GM12878 (cell line): Measurements from ENCODE around the gene HOXB1. TPM values are rescaled to one million over a fixed set of nuclear protein-coding genes. Genes with fewer than 3 reads are reported as not detected.

ENCODE experiments used
- ATAC-seq: fragments of 200-7000 bp; cut with Tn5 transposase; 3 replicates; pipeline ENCODE4 v1.9.1; 2020; ENCODE audit warnings: mild to moderate bottlenecking, moderate library complexity
- BruUV-seq: library from RNA; stranded (reverse); fragments of 400-500 nt; replicated peaks from 2 replicates; lab custom pipeline; 2021; lab: Mats Ljungman, UMichigan
- CTCF ChIA-PET: fragments of 300-600 bp; sonication (Branson Sonifier 250); formaldehyde crosslinking; extraction: SDS; loops from one replicate; lab custom pipeline; 2021; ENCODE audit warnings: inconsistent platforms; lab: Yijun Ruan, JAX
- POLR2A ChIA-PET: fragments of 350-600 bp; formaldehyde crosslinking; extraction: SDS; loops from one replicate; lab custom pipeline; 2021; ENCODE audit warnings: inconsistent platforms; lab: Charles Lee
- RAD21 ChIA-PET: fragments of 300-600 bp; sonication (Branson Sonifier 250); formaldehyde crosslinking; loops from one replicate; lab custom pipeline; 2023; ENCODE audit warnings: antibody characterized with exemption; ENCODE audit not compliant: unreplicated experiment; lab: Charles Lee
- SMC1A ChIA-PET: fragments of 300-600 bp; sonication (Branson Sonifier 250); formaldehyde crosslinking; loops from one replicate; lab custom pipeline; 2023; ENCODE audit not compliant: unreplicated experiment, uncharacterized antibody; lab: Charles Lee
- DNase-seq: peaks from one replicate; pipeline ENCODE4 v3.0.0-alpha.2; 2011; ENCODE audit warnings: low read depth, low spot score
- FAIRE-seq: peaks from 3 replicates; lab custom pipeline; 2011; peaks lifted over from hg19 to GRCh38; lab: Jason Lieb, UNC
- H2AFZ ChIP-seq: 2 replicates; pipeline ENCODE4 v1.6.0; 2011; ENCODE audit warnings: low read depth, low read length, control low read depth; ENCODE audit not compliant: control insufficient read depth
- H3K27ac ChIP-seq: 2 replicates; pipeline ENCODE4 v1.5.1; 2011; ENCODE audit warnings: control low read depth; ENCODE audit not compliant: control insufficient read depth, insufficient read depth
- H3K27me3 ChIP-seq, 2 experiments: replicated peaks in 1 of 2; 2 replicates each; pipeline versions ENCODE4 v1.6.0 to v1.6.1; 2011; ENCODE audit warnings: low read length in 1 of 2; ENCODE audit not compliant: control insufficient read depth in 2 of 2, insufficient read depth in 2 of 2
- H3K36me3 ChIP-seq, 2 experiments: 2 replicates each; pipeline ENCODE4 v1.5.1; 2011; ENCODE audit warnings: low read length in 1 of 2; ENCODE audit not compliant: control insufficient read depth in 2 of 2, insufficient read depth in 2 of 2
- H3K4me1 ChIP-seq: 2 replicates; pipeline ENCODE4 v1.6.1; 2011; ENCODE audit warnings: mild to moderate bottlenecking, low read length, moderate library complexity, mixed read lengths; ENCODE audit not compliant: control insufficient read depth, insufficient read depth
- H3K4me2 ChIP-seq: 2 replicates; pipeline ENCODE4 v1.6.0; 2011; ENCODE audit warnings: control low read depth; ENCODE audit not compliant: control insufficient read depth, insufficient read depth
- H3K4me3 ChIP-seq: fragments of 200-600 bp; sonication (generic); 2 replicates; pipeline ENCODE4 v1.5.1; 2016
- H3K79me2 ChIP-seq: 2 replicates; pipeline ENCODE4 v1.6.0; 2011; ENCODE audit warnings: low read length; ENCODE audit not compliant: control insufficient read depth, insufficient read depth
- H3K9ac ChIP-seq: 2 replicates; pipeline ENCODE4 v1.8.0; 2011; ENCODE audit warnings: low read length, control low read depth, mixed read lengths; ENCODE audit not compliant: control insufficient read depth, insufficient read depth
- H3K9me3 ChIP-seq: replicated peaks from 3 replicates; pipeline ENCODE4 v1.5.1; 2011; ENCODE audit warnings: mild to moderate bottlenecking, low read length; ENCODE audit not compliant: control insufficient read depth, insufficient read depth
- H4K20me1 ChIP-seq: 2 replicates; pipeline ENCODE4 v1.6.0; 2011; ENCODE audit not compliant: control insufficient read depth, insufficient read depth
- BACH1 ChIP-seq: fragments of 450-650 bp; IDR thresholded peaks from 2 replicates; pipeline ENCODE4 v1.6.1; 2017; ENCODE audit warnings: mild to moderate bottlenecking, borderline replicate concordance
- BMI1 ChIP-seq: fragments of 450-650 bp; IDR thresholded peaks from 2 replicates; pipeline ENCODE4 v1.6.1; 2016; ENCODE audit warnings: mild to moderate bottlenecking, moderate library complexity, borderline replicate concordance
- CHD1 ChIP-seq: IDR thresholded peaks from 2 replicates; pipeline ENCODE4 v1.6.1; 2012; ENCODE audit warnings: low read depth, low read length, improper control_type of control experiment
- CHD2 ChIP-seq: IDR thresholded peaks from 2 replicates; pipeline ENCODE4 v1.6.1; 2011; ENCODE audit warnings: low read depth, low read length, improper control_type of control experiment, borderline replicate concordance
- ESRRA ChIP-seq: IDR thresholded peaks from 2 replicates; pipeline ENCODE4 v1.6.1; 2012; ENCODE audit warnings: mild to moderate bottlenecking, low read length, improper control_type of control experiment
- FOS ChIP-seq: IDR thresholded peaks from 3 replicates; pipeline ENCODE4 v1.6.1; 2011; ENCODE audit warnings: borderline replicate concordance; ENCODE audit not compliant: insufficient read length; ENCODE audit errors: extremely low read depth
- GABPA ChIP-seq: IDR thresholded peaks from 2 replicates; pipeline ENCODE4 v1.6.1; 2014; ENCODE audit warnings: antibody characterized with exemption, low read depth, mild to moderate bottlenecking, inconsistent platforms
- JUNB ChIP-seq: IDR thresholded peaks from 2 replicates; pipeline ENCODE4 v1.6.1; 2016; ENCODE audit warnings: antibody characterized with exemption, mild to moderate bottlenecking
- JUND ChIP-seq: IDR thresholded peaks from 2 replicates; pipeline ENCODE4 v1.6.1; 2012; ENCODE audit warnings: low read depth, mild to moderate bottlenecking, low read length, improper control_type of control experiment, moderate library complexity
- KAT2A ChIP-seq: conservative IDR thresholded peaks from 2 replicates; pipeline ENCODE4 v1.6.1; 2011; ENCODE audit warnings: low read depth, low read length; ENCODE audit not compliant: control insufficient read depth
- MTA3 ChIP-seq: IDR thresholded peaks from 2 replicates; pipeline ENCODE4 v1.6.1; 2012; ENCODE audit warnings: low read length, inconsistent platforms, borderline replicate concordance
- NRF1 ChIP-seq: conservative IDR thresholded peaks from 2 replicates; pipeline ENCODE4 v1.6.1; 2011; ENCODE audit warnings: mild to moderate bottlenecking, low read depth, low read length, improper control_type of control experiment
- POU2F2 ChIP-seq: IDR thresholded peaks from 3 replicates; pipeline ENCODE4 v1.6.1; 2011; ENCODE audit warnings: low read depth, mild to moderate bottlenecking, low read length, borderline replicate concordance
- RAD21 ChIP-seq: IDR thresholded peaks from 2 replicates; pipeline ENCODE4 v1.6.1; 2011; ENCODE audit warnings: mild to moderate bottlenecking, low read depth, low read length, moderate library complexity; ENCODE audit not compliant: insufficient read depth
- SREBF1 ChIP-seq: IDR thresholded peaks from 2 replicates; pipeline ENCODE4 v1.6.1; 2012; ENCODE audit warnings: mild to moderate bottlenecking, low read length
- SUZ12 ChIP-seq: fragments of 200-600 bp; sonication (generic); IDR thresholded peaks from one replicate; pipeline ENCODE4 v1.6.1; 2018; ENCODE audit warnings: antibody characterized with exemption, mild to moderate bottlenecking; ENCODE audit not compliant: unreplicated experiment
- TBL1XR1 ChIP-seq: IDR thresholded peaks from 2 replicates; pipeline ENCODE4 v1.6.1; 2012; ENCODE audit warnings: low read depth, low read length, improper control_type of control experiment
- WGBS: methylation state at CpG from one replicate; pipeline ENCODE4 v1.1.6; 2016; ENCODE audit warnings: low lambda C conversion rate; ENCODE audit not compliant: insufficient replicate concordance, insufficient coverage; ENCODE audit errors: missing lambda C conversion rate; 5-methylcytosine and 5-hydroxymethylcytosine counted together
- in situ Hi-C: fragments of 300-500 bp; cut with MboI; formaldehyde crosslinking; loops from 9 replicates; pipeline ENCODE4 v1.14.3; 2018; ENCODE audit warnings: mixed read lengths
- intact Hi-C: fragments of 100-400 bp; cut with micrococcal nuclease; formaldehyde crosslinking; loops from one replicate; pipeline ENCODE4 v1.14.2; 2022; ENCODE audit not compliant: unreplicated experiment
- polyA plus RNA-seq, 11 experiments: library from polyadenylated mRNA; depleted of rRNA in 4 of 11; unstranded in 6 of 11; stranded (reverse) in 5 of 11; fragments of >200 nt; fragmentation: Nextera tagmentation in 4 of 11; fragmentation: Illumina TruSeq in 1 of 11; extraction: Ambion mirVana in 4 of 11; extraction: Trizol in 1 of 11; gene quantifications; 1 replicate in 1 of 11; 2 replicates in 10 of 11; pipeline versions ENCODE4 v1.2.1 to v1.2.3, GENCODE V29; 2011 to 2016; ENCODE audit warnings: inconsistent platforms in 2 of 11, missing spikeins in 2 of 11, low read depth in 1 of 11
- total RNA-seq, 4 experiments: library from RNA; depleted of rRNA in 3 of 4; stranded (reverse); fragments of >200 nt in 3 of 4; fragmentation: Illumina TruSeq in 1 of 4; extraction: Trizol in 1 of 4; gene quantifications; 2 replicates each; pipeline versions ENCODE4 v1.2.1 to v1.2.3, GENCODE V29; 2013 to 2021

HOXB1 gene
- total and polyA plus RNA-seq, 10 of the 15 experiments (the other 5 are each of a cell fraction or from before 2014, with no cell fraction given), result not detected

GRCh38 chr17:48532261-48532660, 1.4 kb upstream of the HOXB1 start:
- H3K4me1 ChIP-seq, result no peaks in the 10 kb centered on the region
- H3K36me3 ChIP-seq, result no peaks in the 10 kb centered on the region
- ChIA-PET POLR2A (no interaction called here), RAD21 (no interaction called here), CTCF (interaction anchor here (1.0 to 1.3 kb wide), 2 partner anchors 10 to 39 kb away, joined by 3 to 6 read pairs; no protein-coding TSS in a partner anchor), SMC1A (interaction anchor here (1.2 to 1.4 kb wide), 2 partner anchors 9 to 25 kb away, joined by 4 to 5 read pairs; no protein-coding TSS in a partner anchor)
- H2AFZ ChIP-seq, result no peak overlapping the region
- no peak overlapping the region for H3K27ac ChIP-seq
- no peaks in the 10 kb centered on the region for H3K27me3 ChIP-seq
- no peaks in the 10 kb centered on the region for H4K20me1 ChIP-seq
- no peak overlapping the region for H3K4me3 ChIP-seq
- ATAC-seq (no peak), DNase-seq (no peak), FAIRE-seq (no peak)
- no peaks in the 10 kb centered on the region for H3K9me3 ChIP-seq
- in situ Hi-C loops, result no loop called here
- BruUV-seq, result no TSS peak
- TF ChIP-seq NRF1, result no peak
- intact Hi-C loops, result no loop called here
- H3K9ac ChIP-seq, result no peak overlapping the region
- WGBS, result 31% methylated on average over 8 of the region's 8 CpGs
- H3K4me2 ChIP-seq, result no peak overlapping the region
- H3K79me2 ChIP-seq, result no peaks in the 10 kb centered on the region

- no peak for DNase-seq
- intact Hi-C loops (no loop called here), in situ Hi-C loops (no loop called here)
- no peaks in the 10 kb centered on the region for H3K9me3 ChIP-seq
- FAIRE-seq, result no peak
- 78% methylated on average over 32 of the region's 37 CpGs for WGBS
- H2AFZ ChIP-seq, result no peak overlapping the region
- H3K4me3 ChIP-seq, result no peak overlapping the region
- no peaks in the 10 kb centered on the region for H3K4me1 ChIP-seq
- no peaks in the 10 kb centered on the region for H4K20me1 ChIP-seq
- no peaks in the 10 kb centered on the region for H3K27me3 ChIP-seq
- POLR2A ChIA-PET, result no interaction called here
- no peak for ATAC-seq
- no peaks in the 10 kb centered on the region for H3K36me3 ChIP-seq
- H3K27ac ChIP-seq, result no peak overlapping the region
- H3K79me2 ChIP-seq, result no peaks in the 10 kb centered on the region
- RAD21 ChIA-PET, result no interaction called here
- SMC1A ChIA-PET, result no interaction called here
- BruUV-seq, result no TSS peak
- CTCF ChIA-PET, result no interaction called here
- H3K4me2 ChIP-seq, result no peak overlapping the region
- no peak overlapping the region for H3K9ac ChIP-seq
- no peak for TF ChIP-seq BACH1
- TF ChIP-seq RAD21, result no peak
- TF ChIP-seq SUZ12, result no peak
- no peak for TF ChIP-seq CHD1
- no peak for TF ChIP-seq FOS
- TF ChIP-seq MTA3, result no peak
- TF ChIP-seq TBL1XR1, result no peak
- TF ChIP-seq POU2F2, result no peak
- TF ChIP-seq SREBF1, result no peak
- TF ChIP-seq JUND, result no peak
- no peak for TF ChIP-seq BMI1
- TF ChIP-seq JUNB, result no peak
- TF ChIP-seq GABPA, result no peak
- TF ChIP-seq KAT2A, result no peak
- no peak for TF ChIP-seq ESRRA
- TF ChIP-seq CHD2, result no peak
These were observed 464 bp downstream of the HOXB1 start for GRCh38 chr17:48530208-48530886.
